GM06990 (cell line): Measurements from ENCODE around the gene XYLT1.

Source experiments
- DNase-seq: peaks from one replicate; pipeline ENCODE4 v3.0.0-alpha.2; 2011; ENCODE audit not compliant: insufficient read length; ENCODE audit errors: extremely low read depth
- H3K27me3 ChIP-seq: replicated peaks from 2 replicates; pipeline ENCODE4 v1.6.0; 2011; ENCODE audit warnings: low read length; ENCODE audit not compliant: control insufficient read depth, insufficient read depth
- H3K36me3 ChIP-seq: 2 replicates; pipeline ENCODE4 v1.5.1; 2011; ENCODE audit warnings: low read length; ENCODE audit not compliant: control insufficient read depth, insufficient read depth
- H3K4me3 ChIP-seq: replicated peaks from 2 replicates; pipeline ENCODE4 v1.5.1; 2011; ENCODE audit warnings: low read depth, mild to moderate bottlenecking, control low read depth, low read length
- TF ChIP-seq, protein P1 (sequence below): IDR thresholded peaks from 2 replicates; pipeline ENCODE4 v1.5.1; 2011; ENCODE audit warnings: low read length, control low read depth, mild to moderate bottlenecking, inconsistent platforms; ENCODE audit not compliant: insufficient read depth, poor library complexity, severe bottlenecking

XYLT1 gene

DNA sequence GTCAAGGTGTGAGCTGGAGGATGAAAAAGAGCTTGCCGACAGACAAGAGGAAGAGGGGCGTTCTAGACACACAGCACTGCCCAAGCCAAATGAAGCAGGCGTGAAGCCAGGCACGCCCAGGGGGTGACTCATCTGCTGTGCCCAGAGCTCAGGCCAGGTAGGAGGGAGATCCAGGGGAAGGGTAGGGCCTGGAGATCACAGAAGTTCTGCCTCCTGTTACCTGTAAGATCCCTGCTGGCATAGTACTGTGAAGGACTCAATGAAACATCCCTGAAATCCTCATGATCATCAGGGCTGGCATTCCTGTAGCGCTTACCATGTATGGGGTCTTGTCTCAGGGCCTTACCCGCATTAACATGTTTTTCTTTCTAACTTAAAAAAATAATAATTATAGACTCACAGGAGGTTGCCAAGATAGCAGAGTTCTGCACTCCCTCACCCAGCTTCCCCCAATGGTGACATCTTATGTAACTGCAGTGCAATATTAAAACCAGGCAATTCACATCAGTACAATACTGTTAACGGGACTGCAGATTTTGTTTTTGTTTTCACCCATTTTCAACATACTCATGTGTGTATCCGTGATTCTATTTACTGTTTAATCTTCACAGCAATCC lies 158.6 kb downstream of the XYLT1 start:
- TF ChIP-seq, protein P1, sequence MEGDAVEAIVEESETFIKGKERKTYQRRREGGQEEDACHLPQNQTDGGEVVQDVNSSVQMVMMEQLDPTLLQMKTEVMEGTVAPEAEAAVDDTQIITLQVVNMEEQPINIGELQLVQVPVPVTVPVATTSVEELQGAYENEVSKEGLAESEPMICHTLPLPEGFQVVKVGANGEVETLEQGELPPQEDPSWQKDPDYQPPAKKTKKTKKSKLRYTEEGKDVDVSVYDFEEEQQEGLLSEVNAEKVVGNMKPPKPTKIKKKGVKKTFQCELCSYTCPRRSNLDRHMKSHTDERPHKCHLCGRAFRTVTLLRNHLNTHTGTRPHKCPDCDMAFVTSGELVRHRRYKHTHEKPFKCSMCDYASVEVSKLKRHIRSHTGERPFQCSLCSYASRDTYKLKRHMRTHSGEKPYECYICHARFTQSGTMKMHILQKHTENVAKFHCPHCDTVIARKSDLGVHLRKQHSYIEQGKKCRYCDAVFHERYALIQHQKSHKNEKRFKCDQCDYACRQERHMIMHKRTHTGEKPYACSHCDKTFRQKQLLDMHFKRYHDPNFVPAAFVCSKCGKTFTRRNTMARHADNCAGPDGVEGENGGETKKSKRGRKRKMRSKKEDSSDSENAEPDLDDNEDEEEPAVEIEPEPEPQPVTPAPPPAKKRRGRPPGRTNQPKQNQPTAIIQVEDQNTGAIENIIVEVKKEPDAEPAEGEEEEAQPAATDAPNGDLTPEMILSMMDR, result no peak
- DNase-seq, result no peak
- Histone ChIP-seq H3K36me3 (no peaks in the 10 kb centered on the region), H3K4me3 (no peak overlapping the region), H3K27me3 (no peaks in the 10 kb centered on the region)

DNA sequence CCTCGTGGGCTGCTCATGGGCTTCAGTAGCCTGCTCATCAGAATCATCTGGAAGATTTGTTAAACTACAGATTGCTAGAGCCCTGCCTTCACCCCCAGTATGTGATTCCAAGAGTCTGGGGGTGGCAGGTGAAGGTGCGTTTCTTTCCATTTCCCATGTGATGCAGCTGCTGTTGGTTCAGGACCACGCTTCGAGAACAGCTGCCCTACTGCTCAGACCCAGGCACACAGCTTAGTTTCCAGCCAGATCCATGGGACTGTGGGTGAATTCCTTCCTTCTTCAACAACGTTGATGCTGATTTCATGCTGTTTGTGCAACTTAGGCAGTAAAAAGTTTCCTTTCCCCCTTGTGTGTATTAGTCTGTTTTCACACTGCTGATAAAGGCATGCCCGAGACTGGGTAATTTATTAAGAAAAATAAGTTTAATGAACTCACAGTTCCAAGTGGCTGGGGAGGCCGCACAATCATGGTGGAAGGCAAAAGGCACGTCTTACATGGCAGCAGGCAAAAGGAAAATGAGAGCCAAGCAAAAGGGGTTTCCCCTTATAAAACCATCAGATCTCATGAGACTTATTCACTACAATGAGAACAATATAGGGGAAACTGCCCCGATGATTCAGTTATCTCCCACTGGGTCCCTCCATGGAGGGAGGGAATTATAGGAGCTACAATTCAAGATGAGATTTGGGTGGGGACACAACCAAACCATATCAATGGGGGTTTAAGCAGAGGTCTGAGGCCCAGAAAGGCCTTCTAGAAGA lies 159.2 kb downstream of the XYLT1 start:
- TF ChIP-seq, protein P1, result no peak
- Histone ChIP-seq H3K4me3 (no peak overlapping the region), H3K36me3 (no peaks in the 10 kb centered on the region), H3K27me3 (no peaks in the 10 kb centered on the region)
- DNase-seq, result no peak

DNA sequence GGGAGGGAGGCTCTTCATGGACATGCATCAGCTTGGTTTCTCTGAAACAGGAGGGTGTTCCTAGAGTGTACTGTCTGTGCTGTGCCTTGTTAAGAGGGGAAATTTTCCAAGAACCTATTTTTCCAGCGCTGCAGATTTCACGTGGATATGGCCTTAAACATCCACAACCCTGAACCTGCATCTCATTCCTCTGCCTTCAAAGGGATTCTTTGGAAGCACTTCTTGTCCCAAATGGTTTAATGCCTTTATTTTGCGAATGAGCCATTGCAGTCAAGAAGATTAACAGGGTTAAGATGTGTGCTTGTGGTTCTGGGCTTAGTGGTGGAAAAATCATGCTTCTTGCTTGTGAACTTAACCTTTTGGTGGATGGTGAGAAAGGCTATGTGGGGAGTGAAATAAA lies 161.2 kb downstream of the XYLT1 start:
- no peaks in the 10 kb centered on the region for H3K27me3 ChIP-seq
- no peak for DNase-seq
- H3K36me3 ChIP-seq, result no peaks in the 10 kb centered on the region
- TF ChIP-seq, protein P1, result no peak
- no peak overlapping the region for H3K4me3 ChIP-seq

DNA sequence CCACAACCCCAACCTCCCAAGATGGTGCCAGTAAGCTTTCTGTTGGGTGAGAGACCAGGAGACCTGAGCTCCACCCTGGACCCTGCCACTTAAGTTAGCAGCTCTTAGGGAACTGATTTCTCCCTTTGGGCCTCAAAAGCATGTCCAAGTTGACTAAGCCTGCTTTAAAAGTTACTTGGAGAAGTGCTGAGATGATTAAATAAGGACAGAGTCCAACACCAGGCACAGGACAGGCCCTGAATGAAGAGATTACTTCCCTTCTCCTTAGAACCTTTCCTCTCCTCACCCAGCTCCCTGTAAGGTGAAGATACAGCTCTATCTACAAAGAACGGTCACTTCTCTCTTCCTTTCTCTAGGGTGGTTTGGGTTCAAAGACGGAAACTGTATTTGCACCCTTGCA lies 162.6 kb downstream of the XYLT1 start:
- TF ChIP-seq, protein P1, result no peak
- Histone ChIP-seq H3K27me3 (no peaks in the 10 kb centered on the region), H3K36me3 (no peaks in the 10 kb centered on the region), H3K4me3 (no peak overlapping the region)
- DNase-seq, result no peak

DNA sequence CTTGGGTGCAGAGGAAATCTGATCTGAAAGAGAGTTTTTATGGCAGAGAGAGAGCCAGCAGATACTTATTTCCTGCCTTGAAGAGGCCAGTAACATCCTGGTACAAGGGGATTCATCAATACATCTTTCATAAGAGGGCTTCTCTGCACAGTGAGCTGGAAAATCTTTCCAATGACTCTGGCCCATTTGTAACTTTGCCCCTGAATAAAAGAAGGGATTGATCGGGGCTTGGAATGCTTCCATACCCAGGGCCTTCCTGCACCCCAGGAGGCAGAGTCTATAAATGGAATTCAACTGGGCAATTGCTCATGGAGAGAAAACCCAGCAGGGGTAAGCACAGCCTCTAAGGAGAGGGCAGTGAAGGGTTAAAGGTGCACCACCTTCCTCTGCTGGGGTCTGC lies 163.3 kb downstream of the XYLT1 start:
- no peak for DNase-seq
- TF ChIP-seq, protein P1, result no peak
- no peaks in the 10 kb centered on the region for H3K36me3 ChIP-seq

More for the DNA sequence above, 163.3 kb downstream of the XYLT1 start:
- H3K4me3 ChIP-seq, result no peak overlapping the region
- no peaks in the 10 kb centered on the region for H3K27me3 ChIP-seq
